ENCODE results near the gene CARD10.

DNA sequence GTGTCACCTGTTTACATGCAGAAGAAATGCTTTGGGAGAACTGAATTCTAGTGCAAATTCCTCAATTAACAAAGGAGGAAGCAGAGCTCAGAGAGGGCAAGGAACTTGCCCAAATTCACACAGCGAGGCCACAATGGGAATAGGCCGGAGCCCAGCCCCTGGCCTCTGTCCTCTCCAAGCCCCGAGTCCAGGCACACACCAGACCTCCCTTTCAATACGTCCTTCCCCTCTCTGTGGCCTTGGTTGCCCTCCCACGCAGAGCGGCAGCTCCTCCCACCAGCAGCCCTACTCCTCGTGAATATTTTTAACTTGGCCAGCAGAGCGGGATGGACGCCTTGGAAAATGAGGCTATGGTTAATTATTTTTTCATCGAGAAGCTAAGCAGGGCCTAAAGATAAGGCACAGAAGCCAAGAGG is 1.6 kb upstream of the CARD10 start:
- TF ChIP-seq, protein P1, sequence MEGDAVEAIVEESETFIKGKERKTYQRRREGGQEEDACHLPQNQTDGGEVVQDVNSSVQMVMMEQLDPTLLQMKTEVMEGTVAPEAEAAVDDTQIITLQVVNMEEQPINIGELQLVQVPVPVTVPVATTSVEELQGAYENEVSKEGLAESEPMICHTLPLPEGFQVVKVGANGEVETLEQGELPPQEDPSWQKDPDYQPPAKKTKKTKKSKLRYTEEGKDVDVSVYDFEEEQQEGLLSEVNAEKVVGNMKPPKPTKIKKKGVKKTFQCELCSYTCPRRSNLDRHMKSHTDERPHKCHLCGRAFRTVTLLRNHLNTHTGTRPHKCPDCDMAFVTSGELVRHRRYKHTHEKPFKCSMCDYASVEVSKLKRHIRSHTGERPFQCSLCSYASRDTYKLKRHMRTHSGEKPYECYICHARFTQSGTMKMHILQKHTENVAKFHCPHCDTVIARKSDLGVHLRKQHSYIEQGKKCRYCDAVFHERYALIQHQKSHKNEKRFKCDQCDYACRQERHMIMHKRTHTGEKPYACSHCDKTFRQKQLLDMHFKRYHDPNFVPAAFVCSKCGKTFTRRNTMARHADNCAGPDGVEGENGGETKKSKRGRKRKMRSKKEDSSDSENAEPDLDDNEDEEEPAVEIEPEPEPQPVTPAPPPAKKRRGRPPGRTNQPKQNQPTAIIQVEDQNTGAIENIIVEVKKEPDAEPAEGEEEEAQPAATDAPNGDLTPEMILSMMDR (IDR thresholded peaks at IDR 0.05; ENCODE audit: poor library complexity, severe bottlenecking) = no peak
- TF ChIP-seq EZH2 (IDR thresholded peaks at IDR 0.05; ENCODE audit: borderline replicate concordance, insufficient read depth, low read length, poor library complexity, severe bottlenecking) = no peak
